ENCODE data around the gene CMTM3.

- TF ChIP-seq CTCF (IDR thresholded peaks at IDR 0.05) (no peak), POLR2A (IDR thresholded peaks at IDR 0.05) (no peak), POLR2AphosphoS5 (IDR thresholded peaks at IDR 0.05) (no peak)
These were observed 4.0 kb upstream of the CMTM3 start for GRCh38 chr16:66600477-66600876.

All from upper lobe of left lung (tissue), 4 donors.